DOHH2 (cell line): ENCODE results near the gene RPL15.

ENCODE experiments used
- H3F3A ChIP-seq: fragments of 200-600 bp; sonication (generic), shearing (Covaris generic); 2 replicates; pipeline ENCODE4 v1.6.0; 2016; ENCODE audit warnings: antibody characterized with exemption, mild to moderate bottlenecking; ENCODE audit not compliant: control insufficient read depth, insufficient read depth
- H3K27ac ChIP-seq: fragments of 200-600 bp; sonication (generic); 2 replicates; pipeline ENCODE4 v1.5.1; 2014; ENCODE audit warnings: low read depth, mild to moderate bottlenecking, low read length, moderate library complexity
- H3K27me3 ChIP-seq: fragments of 200-600 bp; sonication (generic); 2 replicates; pipeline ENCODE4 v1.6.1; 2014; ENCODE audit warnings: mild to moderate bottlenecking, low read length, mixed read lengths; ENCODE audit not compliant: control insufficient read depth
- H3K36me3 ChIP-seq: fragments of 200-600 bp; sonication (generic); 2 replicates; pipeline ENCODE4 v1.6.1; 2014; ENCODE audit warnings: mild to moderate bottlenecking, low read length, moderate library complexity, mixed read lengths; ENCODE audit not compliant: control insufficient read depth
- H3K4me1 ChIP-seq: fragments of 200-600 bp; sonication (generic); 2 replicates; pipeline ENCODE4 v1.6.1; 2014; ENCODE audit warnings: mild to moderate bottlenecking, low read length, mixed read lengths; ENCODE audit not compliant: control insufficient read depth
- H3K4me2 ChIP-seq: fragments of 200-600 bp; sonication (generic); 2 replicates; pipeline ENCODE4 v1.6.0; 2014; ENCODE audit warnings: mild to moderate bottlenecking, low read length, moderate library complexity
- H3K4me3 ChIP-seq: fragments of 200-600 bp; sonication (generic); 2 replicates; pipeline ENCODE4 v1.5.1; 2014; ENCODE audit warnings: mild to moderate bottlenecking, low read length, mixed read lengths
- H3K79me2 ChIP-seq: fragments of 200-600 bp; sonication (generic); 2 replicates; pipeline ENCODE4 v1.6.1; 2014; ENCODE audit warnings: mild to moderate bottlenecking, low read length, mixed read lengths; ENCODE audit not compliant: control insufficient read depth
- H3K9me2 ChIP-seq: fragments of 200-600 bp; sonication (generic); replicated peaks from 2 replicates; pipeline ENCODE4 v1.6.1; 2014; ENCODE audit warnings: mild to moderate bottlenecking, low read length, mixed read lengths; ENCODE audit not compliant: control insufficient read depth
- H3K9me3 ChIP-seq: fragments of 200-600 bp; sonication (generic); 2 replicates; pipeline ENCODE4 v1.6.1; 2014; ENCODE audit warnings: antibody characterized with exemption, low read length, mixed read lengths; ENCODE audit not compliant: control insufficient read depth, insufficient read depth
- H4K20me1 ChIP-seq: fragments of 200-600 bp; sonication (generic); 2 replicates; pipeline ENCODE4 v1.6.0; 2014; ENCODE audit warnings: low read depth, mild to moderate bottlenecking, antibody characterized with exemption, low read length, moderate library complexity; ENCODE audit not compliant: control insufficient read depth, insufficient read depth
- CTCF ChIP-seq: fragments of 200-600 bp; sonication (generic); IDR thresholded peaks from one replicate; pipeline ENCODE4 v1.5.1; 2014; ENCODE audit warnings: antibody characterized with exemption, mild to moderate bottlenecking, low read depth, low read length; ENCODE audit not compliant: poor library complexity, severe bottlenecking
- EZH2phosphoT487 ChIP-seq: fragments of 200-600 bp; sonication (generic); IDR thresholded peaks from 2 replicates; pipeline ENCODE4 v1.6.1; 2017; ENCODE audit warnings: borderline replicate concordance, mild to moderate bottlenecking, antibody characterized with exemption, low read length, moderate library complexity, mixed read lengths

Gene RPL15

GRCh38 chr3:23969393-23969792 is 52.5 kb downstream of the RPL15 start:
- H3K4me2 ChIP-seq = no peak overlapping the region
- no peaks in the 10 kb centered on the region for H3K79me2 ChIP-seq
- no peaks in the 10 kb centered on the region for H4K20me1 ChIP-seq
- H3K36me3 ChIP-seq = no peaks in the 10 kb centered on the region
- H3K4me1 ChIP-seq = no peaks in the 10 kb centered on the region
- no peaks in the 10 kb centered on the region for H3F3A ChIP-seq
- H3K27me3 ChIP-seq = no peaks in the 10 kb centered on the region
- no peak overlapping the region for H3K4me3 ChIP-seq
- no peaks in the 10 kb centered on the region for H3K9me3 ChIP-seq
- H3K9me2 ChIP-seq = no peaks in the 10 kb centered on the region
- H3K27ac ChIP-seq = no peak overlapping the region
- TF ChIP-seq CTCF (no peak), EZH2phosphoT487 (no peak)
